ENCODE data around the gene NAB1.

Gene NAB1

DNA sequence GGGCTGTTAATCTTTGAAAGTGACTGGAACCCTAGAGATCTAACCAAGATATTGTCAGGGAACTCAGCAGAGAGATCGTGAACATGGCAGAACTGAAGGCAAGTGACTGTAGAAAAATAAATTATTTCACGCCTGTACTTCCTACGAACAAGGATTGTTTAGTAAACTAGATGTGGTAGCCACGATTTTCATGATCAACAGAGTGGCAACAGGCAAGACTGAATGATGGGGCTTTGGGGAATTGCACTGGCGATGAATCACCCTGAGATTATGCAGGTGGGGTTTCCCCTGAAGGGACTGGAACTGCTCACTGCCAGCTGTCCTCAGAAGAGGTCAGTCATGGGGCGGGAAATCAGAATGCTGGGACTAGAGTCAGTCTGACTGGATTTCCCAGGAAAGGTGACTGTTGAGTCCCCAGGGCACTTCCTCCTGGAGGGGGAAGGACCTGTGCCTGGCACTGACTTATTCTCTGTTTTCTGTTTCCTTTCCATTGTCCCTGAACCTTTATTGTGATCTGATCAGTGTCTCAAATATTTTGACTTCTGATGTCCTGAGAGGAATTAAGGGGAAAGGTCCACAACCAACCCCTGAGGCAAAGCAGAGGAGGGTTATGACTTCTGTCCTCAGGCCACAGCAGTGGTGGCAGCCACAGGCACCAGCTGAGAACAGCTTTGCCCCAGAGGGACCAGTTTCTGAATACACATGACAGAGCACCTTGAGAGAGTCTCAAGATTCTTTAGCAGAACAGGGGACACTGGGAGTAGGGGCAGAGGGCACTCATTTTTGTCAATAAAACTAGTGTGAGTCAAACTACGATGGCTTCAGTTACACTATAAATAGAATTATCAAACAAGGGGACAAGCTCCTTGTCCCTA is 70.0 kb downstream of the NAB1 start:
- H3K36me3 Mint-ChIP-seq (ENCODE audit: low read depth), result no peaks in the 10 kb centered on the region
- H3K4me3 Mint-ChIP-seq, result no peak overlapping the region
- peaks cover 3% of the 10 kb centered on the region for H3K27me3 Mint-ChIP-seq (ENCODE audit: low read depth)
- no peaks in the 10 kb centered on the region for H3K4me1 Mint-ChIP-seq
- H3K27ac Mint-ChIP-seq, result no peak overlapping the region
- TF ChIP-seq, protein P1, sequence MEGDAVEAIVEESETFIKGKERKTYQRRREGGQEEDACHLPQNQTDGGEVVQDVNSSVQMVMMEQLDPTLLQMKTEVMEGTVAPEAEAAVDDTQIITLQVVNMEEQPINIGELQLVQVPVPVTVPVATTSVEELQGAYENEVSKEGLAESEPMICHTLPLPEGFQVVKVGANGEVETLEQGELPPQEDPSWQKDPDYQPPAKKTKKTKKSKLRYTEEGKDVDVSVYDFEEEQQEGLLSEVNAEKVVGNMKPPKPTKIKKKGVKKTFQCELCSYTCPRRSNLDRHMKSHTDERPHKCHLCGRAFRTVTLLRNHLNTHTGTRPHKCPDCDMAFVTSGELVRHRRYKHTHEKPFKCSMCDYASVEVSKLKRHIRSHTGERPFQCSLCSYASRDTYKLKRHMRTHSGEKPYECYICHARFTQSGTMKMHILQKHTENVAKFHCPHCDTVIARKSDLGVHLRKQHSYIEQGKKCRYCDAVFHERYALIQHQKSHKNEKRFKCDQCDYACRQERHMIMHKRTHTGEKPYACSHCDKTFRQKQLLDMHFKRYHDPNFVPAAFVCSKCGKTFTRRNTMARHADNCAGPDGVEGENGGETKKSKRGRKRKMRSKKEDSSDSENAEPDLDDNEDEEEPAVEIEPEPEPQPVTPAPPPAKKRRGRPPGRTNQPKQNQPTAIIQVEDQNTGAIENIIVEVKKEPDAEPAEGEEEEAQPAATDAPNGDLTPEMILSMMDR (IDR thresholded peaks at IDR 0.05; ENCODE audit: unreplicated experiment in 3 of 3), result no peak
- peaks cover 5% of the 10 kb centered on the region for H3K9me3 Mint-ChIP-seq

DNA sequence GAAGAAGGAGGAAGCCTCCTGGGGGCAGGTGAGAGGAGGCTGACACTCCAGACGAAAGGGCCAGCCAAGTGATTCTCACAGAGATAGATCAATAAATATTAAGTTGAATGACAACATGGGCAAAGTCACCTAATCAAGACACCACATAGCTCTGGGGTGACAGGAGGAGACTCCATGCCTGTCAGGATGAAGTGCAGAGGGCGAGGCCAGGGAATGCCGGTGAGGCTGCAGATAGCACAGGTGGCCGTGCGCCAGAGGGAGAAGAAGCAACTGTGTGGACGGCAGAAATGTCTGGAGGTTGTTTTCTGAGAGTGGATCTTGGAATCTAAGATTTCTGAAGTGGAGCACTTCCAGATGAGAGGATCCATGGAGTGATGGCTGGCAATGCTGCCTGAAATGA is 71.4 kb downstream of the NAB1 start:
- Mint-ChIP-seq H3K9me3 (peaks cover 5% of the 10 kb centered on the region), H3K36me3 (ENCODE audit: low read depth) (no peaks in the 10 kb centered on the region), H3K4me1 (no peaks in the 10 kb centered on the region), H3K4me3 (no peak overlapping the region), H3K27me3 (ENCODE audit: low read depth) (peaks cover 3% of the 10 kb centered on the region), H3K27ac (no peak overlapping the region)
- TF ChIP-seq, protein P1 (IDR thresholded peaks at IDR 0.05; ENCODE audit: unreplicated experiment in 3 of 3), result no peak

DNA sequence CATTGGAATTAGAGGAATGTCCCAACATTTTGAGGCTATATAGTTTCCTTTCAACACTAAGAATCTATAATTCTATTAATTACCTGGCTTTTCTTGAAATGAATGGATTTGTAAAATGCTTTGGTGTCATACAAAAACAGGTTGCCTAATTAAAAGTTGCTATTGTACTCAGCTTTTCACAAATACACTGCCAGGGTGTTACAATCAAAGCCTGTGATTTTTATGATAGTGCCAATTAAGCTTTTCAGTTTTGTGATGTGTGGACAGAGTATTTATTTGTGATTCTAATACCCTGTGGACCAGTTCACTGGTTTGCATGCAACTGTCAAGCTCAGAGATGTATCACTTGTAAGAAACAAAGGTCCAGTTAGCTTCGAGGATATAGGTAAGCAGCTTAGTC is 71.8 kb downstream of the NAB1 start:
- Mint-ChIP-seq H3K36me3 (ENCODE audit: low read depth) (no peaks in the 10 kb centered on the region), H3K4me1 (no peaks in the 10 kb centered on the region), H3K27me3 (ENCODE audit: low read depth) (peaks cover 3% of the 10 kb centered on the region), H3K9me3 (peaks cover 5% of the 10 kb centered on the region), H3K4me3 (no peak overlapping the region), H3K27ac (no peak overlapping the region)
- TF ChIP-seq, protein P1 (IDR thresholded peaks at IDR 0.05; ENCODE audit: unreplicated experiment in 3 of 3), result no peak

DNA sequence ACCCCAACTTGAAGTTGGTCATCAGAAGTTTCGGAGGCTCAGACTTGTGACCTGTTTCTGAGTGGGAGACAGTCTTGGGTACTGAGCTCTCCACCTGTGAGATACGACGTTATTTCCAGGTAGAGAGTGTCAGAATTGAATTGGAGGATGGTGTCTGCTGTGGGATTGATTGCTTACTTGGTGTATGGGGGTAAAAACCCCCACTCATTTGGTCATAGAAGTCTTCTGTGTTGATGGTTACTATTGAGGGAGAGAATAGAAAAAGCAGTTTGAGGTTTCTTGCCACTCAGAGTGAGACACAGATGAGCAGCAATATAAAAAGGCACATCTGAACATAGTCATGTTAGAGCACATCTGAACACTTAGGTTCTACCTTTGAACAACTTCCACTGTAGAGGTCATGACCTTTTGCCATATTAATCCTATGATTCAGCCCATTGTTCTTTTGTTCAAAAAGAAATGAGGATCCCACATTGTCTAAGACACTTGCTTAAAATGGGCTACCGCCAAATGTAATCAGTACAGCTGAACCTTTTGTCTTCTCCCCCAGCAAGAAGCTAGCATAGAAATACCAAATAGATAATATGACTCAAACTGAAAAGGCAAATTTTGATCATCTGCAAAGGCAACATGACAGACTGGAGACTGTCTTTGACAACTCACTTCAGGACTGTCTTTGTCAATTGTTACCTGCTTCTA is 73.3 kb downstream of the NAB1 start:
- TF ChIP-seq, protein P1 (IDR thresholded peaks at IDR 0.05; ENCODE audit: unreplicated experiment in 3 of 3), result no peak
- Mint-ChIP-seq H3K36me3 (ENCODE audit: low read depth) (no peaks in the 10 kb centered on the region), H3K27ac (no peak overlapping the region), H3K4me3 (no peak overlapping the region), H3K27me3 (ENCODE audit: low read depth) (peaks cover 3% of the 10 kb centered on the region), H3K9me3 (no peaks in the 10 kb centered on the region), H3K4me1 (no peaks in the 10 kb centered on the region)

DNA sequence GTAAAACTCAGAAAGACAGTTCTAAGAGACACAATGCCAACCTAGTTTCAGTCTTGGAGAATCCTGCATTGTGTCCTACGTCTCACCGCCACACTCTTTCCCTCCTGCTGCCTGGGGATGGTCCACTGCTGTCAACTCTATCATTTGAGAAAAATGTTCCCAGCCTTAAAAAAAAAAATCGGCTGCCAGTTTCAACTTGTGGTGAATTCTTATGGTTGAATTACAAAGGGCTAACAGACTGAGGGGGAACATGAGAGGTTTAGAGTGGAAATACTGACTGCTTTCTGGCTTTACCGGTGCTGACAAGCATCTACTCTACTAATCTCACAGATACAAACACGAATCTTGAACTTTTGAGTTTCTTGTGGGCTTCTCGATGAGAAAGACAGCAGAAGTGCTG is 74.0 kb downstream of the NAB1 start:
- Mint-ChIP-seq H3K27ac (no peak overlapping the region), H3K4me1 (no peaks in the 10 kb centered on the region), H3K9me3 (no peaks in the 10 kb centered on the region), H3K4me3 (no peak overlapping the region), H3K36me3 (ENCODE audit: low read depth) (no peaks in the 10 kb centered on the region), H3K27me3 (ENCODE audit: low read depth) (peaks cover 3% of the 10 kb centered on the region)
- TF ChIP-seq, protein P1 (IDR thresholded peaks at IDR 0.05; ENCODE audit: unreplicated experiment in 3 of 3), result no peak
